K562 (cell line): ENCODE data around the gene TLE7. TPM values are rescaled to one million over a fixed set of nuclear protein-coding genes. Genes with fewer than 3 reads are reported as not detected.

Source experiments
- AFF1 ChIP-seq, 2 experiments: fragments of 450-650 bp; IDR thresholded peaks; 2 replicates each; pipeline ENCODE4 v1.6.1; 2018; ENCODE audit warnings: mild to moderate bottlenecking in 2 of 2, low read depth in 1 of 2; ENCODE audit not compliant: partially characterized antibody in 2 of 2
- FOSL1 ChIP-seq: fragments of 200-800 bp; sonication (Bioruptor generic); conservative IDR thresholded peaks from 2 replicates; pipeline ENCODE4 v1.6.1; 2016; ENCODE audit warnings: missing genetic modification characterization, missing compliant biosample characterization
- SPI1 ChIP-seq: IDR thresholded peaks from 2 replicates; pipeline ENCODE4 v1.6.1; 2011; ENCODE audit warnings: low read depth, low read length, control low read depth, borderline replicate concordance
- SRSF1 ChIP-seq: fragments of 200-400 bp; formaldehyde crosslinking; IDR thresholded peaks from 2 replicates; pipeline ENCODE4 v1.6.1; 2017; ENCODE audit warnings: mild to moderate bottlenecking, low read depth, low read length, moderate library complexity
- WHSC1 ChIP-seq: IDR thresholded peaks from one replicate; pipeline ENCODE4 v1.6.1; 2012; ENCODE audit warnings: low read length, control low read depth, inconsistent platforms
- polyA plus RNA-seq, 8 experiments: library from polyadenylated mRNA; depleted of rRNA in 4 of 8; stranded (reverse) in 5 of 8; unstranded in 3 of 8; fragments of >200 nt; fragmentation: Nextera tagmentation in 2 of 8; fragmentation: Illumina TruSeq in 1 of 8; extraction: Ambion mirVana in 2 of 8; extraction: Trizol in 1 of 8; gene quantifications; 2 replicates each; pipeline versions ENCODE4 v1.2.1 to v1.2.3, GENCODE V29; 2011 to 2014; ENCODE audit warnings: inconsistent platforms in 1 of 8, missing spikeins in 1 of 8
- total RNA-seq, 7 experiments: library from RNA; depleted of rRNA in 6 of 7; stranded (reverse); fragments of >200 nt in 6 of 7; fragmentation: Illumina TruSeq in 2 of 7; extraction: Trizol in 2 of 7; gene quantifications; 2 replicates each; pipeline versions ENCODE4 v1.2.1 to v1.2.3, GENCODE V29; 2011 to 2021; ENCODE audit warnings: low replicate concordance in 1 of 7
- TF ChIP-seq, protein P1 (sequence below): fragments of 150-350 bp; IDR thresholded peaks from 2 replicates; pipeline ENCODE4 v1.6.1; 2014; ENCODE audit warnings: low read depth, mild to moderate bottlenecking, low read length, borderline replicate concordance

The TLE7 gene
- total and polyA plus RNA-seq, 9 of the 15 experiments (the other 6 are each of a cell fraction or from before 2014, with no cell fraction given), result not detected

DNA sequence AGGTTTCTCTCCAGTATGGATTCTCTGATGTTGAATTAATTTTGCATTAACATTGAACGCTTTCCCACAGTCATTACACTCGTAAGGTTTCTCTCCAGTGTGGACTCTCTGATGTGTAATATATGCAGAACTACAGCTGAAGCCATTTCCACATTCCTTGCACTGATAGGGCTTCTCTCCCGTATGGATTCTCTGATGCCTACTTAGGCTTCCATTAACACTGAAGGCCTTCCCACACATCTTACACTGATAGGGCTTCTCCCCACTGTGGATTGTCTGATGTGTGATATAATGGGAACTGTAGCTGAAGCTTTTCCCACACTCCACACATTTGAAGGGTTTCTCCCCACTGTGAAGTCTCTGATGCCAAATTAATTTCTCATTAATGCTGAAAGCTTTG is 7.2 kb upstream of the TLE7 start (continued):
- TF ChIP-seq SPI1 (no peak), FOSL1 (tag) (no peak), WHSC1 (no peak), SRSF1 (no peak), AFF1 (IDR thresholded peaks at IDR 0.05; ENCODE audit: low read depth in 1 of 2, partially characterized antibody in 2 of 2) (no peak)
- TF ChIP-seq, protein P1, sequence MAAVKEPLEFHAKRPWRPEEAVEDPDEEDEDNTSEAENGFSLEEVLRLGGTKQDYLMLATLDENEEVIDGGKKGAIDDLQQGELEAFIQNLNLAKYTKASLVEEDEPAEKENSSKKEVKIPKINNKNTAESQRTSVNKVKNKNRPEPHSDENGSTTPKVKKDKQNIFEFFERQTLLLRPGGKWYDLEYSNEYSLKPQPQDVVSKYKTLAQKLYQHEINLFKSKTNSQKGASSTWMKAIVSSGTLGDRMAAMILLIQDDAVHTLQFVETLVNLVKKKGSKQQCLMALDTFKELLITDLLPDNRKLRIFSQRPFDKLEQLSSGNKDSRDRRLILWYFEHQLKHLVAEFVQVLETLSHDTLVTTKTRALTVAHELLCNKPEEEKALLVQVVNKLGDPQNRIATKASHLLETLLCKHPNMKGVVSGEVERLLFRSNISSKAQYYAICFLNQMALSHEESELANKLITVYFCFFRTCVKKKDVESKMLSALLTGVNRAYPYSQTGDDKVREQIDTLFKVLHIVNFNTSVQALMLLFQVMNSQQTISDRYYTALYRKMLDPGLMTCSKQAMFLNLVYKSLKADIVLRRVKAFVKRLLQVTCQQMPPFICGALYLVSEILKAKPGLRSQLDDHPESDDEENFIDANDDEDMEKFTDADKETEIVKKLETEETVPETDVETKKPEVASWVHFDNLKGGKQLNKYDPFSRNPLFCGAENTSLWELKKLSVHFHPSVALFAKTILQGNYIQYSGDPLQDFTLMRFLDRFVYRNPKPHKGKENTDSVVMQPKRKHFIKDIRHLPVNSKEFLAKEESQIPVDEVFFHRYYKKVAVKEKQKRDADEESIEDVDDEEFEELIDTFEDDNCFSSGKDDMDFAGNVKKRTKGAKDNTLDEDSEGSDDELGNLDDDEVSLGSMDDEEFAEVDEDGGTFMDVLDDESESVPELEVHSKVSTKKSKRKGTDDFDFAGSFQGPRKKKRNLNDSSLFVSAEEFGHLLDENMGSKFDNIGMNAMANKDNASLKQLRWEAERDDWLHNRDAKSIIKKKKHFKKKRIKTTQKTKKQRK, result no peak
